Nephron progenitor cell (in vitro differentiated cells): Measurements from ENCODE around the gene ADGRB2.

Experiments
- DNase-seq: peaks from one replicate; pipeline ENCODE4 v3.0.0; 2021
- H3K27ac Mint-ChIP-seq: 2 replicates; pipeline ENCODE4 v1.8.0; 2021; ENCODE audit warnings: mild to moderate bottlenecking, moderate library complexity, mixed read lengths
- H3K27me3 Mint-ChIP-seq: 2 replicates; pipeline ENCODE4 v1.8.0; 2021; ENCODE audit warnings: mild to moderate bottlenecking, low read depth, mixed read lengths; ENCODE audit not compliant: poor library complexity
- H3K36me3 Mint-ChIP-seq: 2 replicates; pipeline ENCODE4 v1.8.0; 2021; ENCODE audit warnings: low read depth, mixed read lengths
- H3K4me1 Mint-ChIP-seq: 2 replicates; pipeline ENCODE4 v1.8.0; 2021; ENCODE audit warnings: mixed read lengths
- H3K4me3 Mint-ChIP-seq: 2 replicates; pipeline ENCODE4 v1.8.0; 2021; ENCODE audit warnings: mild to moderate bottlenecking, moderate library complexity, mixed read lengths
- H3K9me3 Mint-ChIP-seq: 2 replicates; pipeline ENCODE4 v1.8.0; 2021; ENCODE audit warnings: mild to moderate bottlenecking, moderate library complexity, mixed read lengths
- CTCF ChIP-seq: fragments of 200-600 bp; sonication (generic); IDR thresholded peaks from 2 replicates; pipeline ENCODE4 v1.5.0; 2021; ENCODE audit warnings: antibody characterized with exemption

ADGRB2 gene

GRCh38 chr1:31745946-31746670 lies 18.0 kb downstream of the ADGRB2 start:
- TF ChIP-seq CTCF: no peak
- no peak for DNase-seq
- no peaks in the 10 kb centered on the region for H3K9me3 Mint-ChIP-seq
- H3K27me3 Mint-ChIP-seq: no peaks in the 10 kb centered on the region
- H3K4me3 Mint-ChIP-seq: no peak overlapping the region
- H3K36me3 Mint-ChIP-seq: no peaks in the 10 kb centered on the region
- no peak overlapping the region for H3K27ac Mint-ChIP-seq
- peaks cover 82% of the 10 kb centered on the region for H3K4me1 Mint-ChIP-seq

GRCh38 chr1:31745096-31745945 lies 18.8 kb downstream of the ADGRB2 start:
- DNase-seq: peak; percentile 79
- Mint-ChIP-seq H3K9me3 (no peaks in the 10 kb centered on the region), H3K27me3 (no peaks in the 10 kb centered on the region), H3K4me1 (peaks cover 82% of the 10 kb centered on the region), H3K27ac (no peak overlapping the region), H3K4me3 (no peak overlapping the region), H3K36me3 (no peaks in the 10 kb centered on the region)
- TF ChIP-seq CTCF: peak; percentile 78

- no peak overlapping the region for H3K4me3 Mint-ChIP-seq
- no peaks in the 10 kb centered on the region for H3K27me3 Mint-ChIP-seq
- H3K9me3 Mint-ChIP-seq: no peaks in the 10 kb centered on the region
- no peak overlapping the region for H3K27ac Mint-ChIP-seq
- no peak for TF ChIP-seq CTCF
- no peak for DNase-seq
- H3K36me3 Mint-ChIP-seq: no peaks in the 10 kb centered on the region
- H3K4me1 Mint-ChIP-seq: peaks cover 81% of the 10 kb centered on the region
Measured at GRCh38 chr1:31744165-31744888, 19.8 kb downstream of the ADGRB2 start.

- Mint-ChIP-seq H3K4me1 (peaks cover 67% of the 10 kb centered on the region), H3K9me3 (no peaks in the 10 kb centered on the region), H3K27me3 (peaks cover 3% of the 10 kb centered on the region), H3K27ac (no peak overlapping the region), H3K4me3 (no peak overlapping the region), H3K36me3 (no peaks in the 10 kb centered on the region)
- TF ChIP-seq CTCF: no peak
- DNase-seq: no peak
Measured at GRCh38 chr1:31742462-31743212, 21.5 kb downstream of the ADGRB2 start.

GRCh38 chr1:31739346-31739745 lies 24.8 kb downstream of the ADGRB2 start:
- Mint-ChIP-seq H3K36me3 (no peaks in the 10 kb centered on the region), H3K4me1 (peaks cover 38% of the 10 kb centered on the region), H3K27ac (peak overlapping the region; percentile 20), H3K4me3 (no peak overlapping the region), H3K27me3 (peaks cover 10% of the 10 kb centered on the region), H3K9me3 (no peaks in the 10 kb centered on the region)
- no peak for TF ChIP-seq CTCF
- DNase-seq: peak; percentile 61
